Stimulated activated naive CD8-positive, alpha-beta T cell treated with anti-CD3 and anti-CD28 coated beads, Interleukin-15, Interleukin-2, amounts not matched to agents 100 U/mL and 50 U/mL, for 24 hours (primary cell): ENCODE data around the gene FAM107B.
"Not testable (repeated sequence)": the region's sequence is repeated elsewhere in the genome, so short reads cannot be mapped to it uniquely, and the experiment has no call there.

Source experiments
- ATAC-seq: fragments of 150-1000 bp; cut with Tn5 transposase; one replicate; pipeline ENCODE4 v1.10.0; 2021
- DNase-seq: peaks from one replicate; pipeline ENCODE4 v3.0.0; 2021

The FAM107B gene

DNA sequence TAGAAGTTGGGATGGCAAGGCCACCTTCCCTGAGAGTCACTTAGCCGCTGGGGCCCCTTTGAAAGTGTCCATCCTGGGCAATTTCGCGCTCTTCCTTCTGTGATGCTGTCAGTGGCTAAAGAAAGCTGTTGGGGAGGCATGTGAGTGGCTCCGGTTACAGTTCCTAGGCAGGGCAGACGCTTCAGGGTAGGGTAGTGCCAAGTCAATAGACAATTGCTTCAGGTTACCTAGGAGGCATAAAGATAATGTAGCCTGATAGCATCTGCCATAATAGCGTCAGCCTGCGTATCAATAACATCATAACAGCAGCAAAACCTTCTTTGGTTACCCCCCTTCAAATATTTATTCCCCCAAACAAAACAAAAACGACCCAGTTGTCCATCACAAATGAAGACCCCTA, at the start of gene FAM107B:
FAM107B (minus strand) TSS at position 101 of the 400 bp plus-strand sequence. CDS start 234 bp downstream, outside the sequence.
- DNase-seq (no peak), ATAC-seq (no peak)

GRCh38 chr10:14823966-14824365, 49.3 kb upstream of the FAM107B start:
- no peak for ATAC-seq
- no peak for DNase-seq

- ATAC-seq, result no peak
These were observed 48.4 kb upstream of the FAM107B start for GRCh38 chr10:14822879-14823755.

GRCh38 chr10:14821635-14822375, 47.1 kb upstream of the FAM107B start:
- ATAC-seq, result no peak
- no peak for DNase-seq

More at GRCh38 chr10:14822879-14823755, 48.4 kb upstream of the FAM107B start:
- DNase-seq, result peak; percentile 37

- DNase-seq, result no peak
- no peak for ATAC-seq
These were observed 46.1 kb upstream of the FAM107B start for GRCh38 chr10:14820775-14821154.

DNA sequence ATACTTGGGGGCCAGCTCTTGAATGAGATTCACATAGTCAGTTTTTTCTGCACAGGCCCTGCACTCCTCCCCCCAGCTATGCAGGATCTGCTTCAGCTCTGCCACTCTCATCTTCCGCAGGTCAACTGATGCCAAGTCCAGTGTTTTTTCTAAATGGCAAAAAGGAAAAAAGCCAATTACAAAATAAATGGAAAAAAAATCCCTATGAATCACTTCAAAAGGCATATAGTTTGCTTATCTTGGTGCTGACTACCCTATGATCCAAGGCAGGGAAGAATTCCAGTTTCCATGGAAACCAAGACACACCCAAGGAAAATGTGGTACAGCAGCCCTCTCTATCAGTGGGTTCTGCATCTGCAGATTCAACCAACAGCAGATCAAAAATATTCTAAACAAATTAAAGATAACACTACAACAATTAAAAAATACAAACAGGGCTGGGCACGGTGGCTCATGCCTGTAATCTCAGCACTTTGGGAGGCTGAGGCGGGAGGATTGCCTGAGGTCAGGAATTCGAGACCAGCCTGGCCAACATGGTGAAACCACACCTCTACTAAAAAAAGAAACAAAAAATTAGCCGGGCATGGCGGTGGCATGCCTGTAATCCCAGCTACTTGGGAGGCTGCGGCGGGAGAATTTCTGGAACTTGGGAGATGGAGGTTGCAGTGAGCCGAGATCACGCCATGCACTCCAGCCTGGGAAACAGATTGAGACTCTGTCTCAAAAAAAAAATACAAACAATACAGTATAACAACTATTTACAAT, 45.5 kb upstream of the FAM107B start:
- ATAC-seq (no peak), DNase-seq (no peak)

GRCh38 chr10:14816717-14817116, 42.0 kb upstream of the FAM107B start:
- not testable (repeated sequence) for DNase-seq, ATAC-seq

DNA sequence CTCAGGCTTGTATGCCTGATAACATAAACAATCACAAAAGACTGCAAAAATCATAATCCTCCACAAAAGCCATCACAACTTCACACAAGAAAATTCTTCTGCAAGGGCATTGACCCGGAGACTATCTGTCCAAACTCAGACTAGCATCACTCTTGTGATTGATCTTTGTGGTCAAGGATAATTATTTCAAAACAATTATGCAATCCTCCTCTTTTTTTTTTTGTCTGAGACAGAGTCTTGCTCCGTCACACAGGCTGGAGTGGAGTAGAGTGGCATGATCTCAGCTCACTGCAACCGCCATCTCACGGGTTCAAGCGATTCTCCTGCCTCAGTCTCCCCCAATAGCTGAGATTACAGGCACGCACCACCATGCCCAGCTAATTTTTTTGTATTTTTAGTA, 41.0 kb upstream of the FAM107B start:
- DNase-seq, result no peak
- no peak for ATAC-seq

DNA sequence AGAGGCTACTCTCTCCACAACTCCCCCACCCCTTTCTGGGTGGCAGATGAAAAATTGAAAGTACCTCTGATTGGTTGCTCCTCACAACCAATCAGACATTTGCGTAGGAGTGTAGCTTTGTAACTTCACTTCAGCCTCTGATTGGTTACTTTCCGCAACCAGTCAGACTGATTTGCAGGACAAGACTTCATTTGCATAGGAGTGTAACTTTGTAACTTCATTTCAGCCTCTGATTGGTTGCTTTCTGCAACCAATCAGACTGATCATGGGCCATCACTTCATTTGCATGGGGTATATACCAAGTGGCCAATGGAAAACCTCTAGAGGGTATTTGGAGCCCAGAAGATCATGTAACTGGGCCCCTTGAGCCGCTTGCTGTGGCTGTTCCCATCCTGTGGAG, 37.6 kb upstream of the FAM107B start:
- DNase-seq, result no peak
- no peak for ATAC-seq

- ATAC-seq (peak; percentile 40), DNase-seq (no peak)
These were observed 36.6 kb upstream of the FAM107B start for GRCh38 chr10:14810969-14811953.

GRCh38 chr10:14806318-14806717, 31.6 kb upstream of the FAM107B start:
- ATAC-seq, result no peak
- DNase-seq, result no peak

GRCh38 chr10:14803827-14804226, 29.1 kb upstream of the FAM107B start:
- DNase-seq, result no peak
- no peak for ATAC-seq

DNA sequence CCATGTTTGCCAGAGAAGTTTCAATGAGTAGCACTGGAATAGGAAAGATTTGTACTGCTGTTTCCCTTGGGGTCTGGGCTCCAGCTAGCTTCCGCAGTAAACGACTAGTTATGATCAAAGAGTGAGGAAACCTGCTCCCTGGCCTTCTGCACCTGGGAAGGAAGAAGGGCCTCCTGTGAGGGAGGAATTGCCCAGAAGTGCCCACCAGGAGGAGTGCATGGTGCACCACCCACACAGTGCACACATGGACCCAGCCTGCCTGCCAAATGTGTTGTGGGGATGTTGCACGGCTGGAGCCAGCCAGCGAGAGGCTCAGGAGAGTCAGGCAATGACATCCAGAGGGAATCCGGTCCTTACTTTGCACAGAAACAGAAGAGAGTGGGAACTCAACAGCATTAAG, 27.0 kb upstream of the FAM107B start:
- no peak for ATAC-seq
- no peak for DNase-seq

DNA sequence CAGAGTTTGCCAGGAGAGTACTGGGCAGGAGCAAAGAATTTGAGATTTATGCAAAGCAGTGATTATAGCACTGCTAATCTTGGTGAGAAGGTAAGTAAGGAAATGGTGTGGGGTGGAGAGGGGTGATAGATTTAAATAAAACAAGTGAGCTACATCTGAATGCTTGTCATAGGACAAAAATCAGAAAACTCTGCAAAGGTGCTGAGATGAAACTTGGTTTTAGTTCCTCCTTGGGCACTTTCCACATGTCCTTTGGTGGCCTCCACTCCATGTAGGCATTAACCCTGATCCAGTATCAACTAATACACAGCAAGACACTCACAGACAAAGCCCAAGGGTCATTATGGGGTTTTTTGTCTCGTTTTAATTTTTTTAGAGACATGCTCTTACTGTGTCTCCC, 25.7 kb upstream of the FAM107B start:
- ATAC-seq (no peak), DNase-seq (no peak)

DNA sequence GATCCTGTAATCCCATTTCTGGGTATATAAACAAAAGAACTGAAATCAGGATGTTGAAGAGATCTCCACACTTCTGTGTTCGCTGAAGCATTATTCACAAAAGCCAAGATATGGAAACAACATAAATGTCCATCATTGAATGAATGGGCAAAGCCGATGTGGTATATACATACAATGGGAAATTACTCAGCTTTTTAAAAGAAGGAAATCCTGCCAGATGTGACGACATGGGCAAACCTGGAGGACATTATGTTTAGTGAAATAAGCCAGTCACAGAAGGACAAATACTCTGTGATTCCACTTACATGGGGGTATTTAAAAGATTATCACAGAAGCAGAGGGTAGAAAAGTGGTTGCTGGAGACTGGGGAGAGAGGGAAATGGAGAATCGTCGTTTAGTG, 23.9 kb upstream of the FAM107B start:
- ATAC-seq (no peak), DNase-seq (no peak)

DNA sequence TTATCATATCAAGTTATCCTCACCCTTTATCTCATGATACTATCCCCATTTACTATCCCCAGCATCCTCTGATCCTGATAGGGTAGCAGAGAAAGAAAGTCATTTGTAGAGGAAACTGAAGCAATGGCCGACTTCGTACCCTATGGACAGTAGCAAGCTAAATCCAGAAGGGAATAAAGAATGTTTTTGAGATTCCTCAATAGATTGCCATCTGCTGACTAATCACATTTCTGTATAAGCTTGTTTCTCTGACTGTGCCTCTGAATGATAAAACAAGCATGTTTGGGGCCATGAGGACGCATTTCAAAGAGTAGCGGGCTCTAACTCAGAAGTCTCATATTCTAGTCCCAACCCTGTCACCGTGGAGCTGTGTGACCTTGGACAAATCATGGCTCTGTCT, 13.2 kb upstream of the FAM107B start:
- DNase-seq, result no peak
- ATAC-seq, result no peak

GRCh38 chr10:14784459-14785055, 9.9 kb upstream of the FAM107B start:
- DNase-seq, result no peak
- ATAC-seq, result no peak

DNA sequence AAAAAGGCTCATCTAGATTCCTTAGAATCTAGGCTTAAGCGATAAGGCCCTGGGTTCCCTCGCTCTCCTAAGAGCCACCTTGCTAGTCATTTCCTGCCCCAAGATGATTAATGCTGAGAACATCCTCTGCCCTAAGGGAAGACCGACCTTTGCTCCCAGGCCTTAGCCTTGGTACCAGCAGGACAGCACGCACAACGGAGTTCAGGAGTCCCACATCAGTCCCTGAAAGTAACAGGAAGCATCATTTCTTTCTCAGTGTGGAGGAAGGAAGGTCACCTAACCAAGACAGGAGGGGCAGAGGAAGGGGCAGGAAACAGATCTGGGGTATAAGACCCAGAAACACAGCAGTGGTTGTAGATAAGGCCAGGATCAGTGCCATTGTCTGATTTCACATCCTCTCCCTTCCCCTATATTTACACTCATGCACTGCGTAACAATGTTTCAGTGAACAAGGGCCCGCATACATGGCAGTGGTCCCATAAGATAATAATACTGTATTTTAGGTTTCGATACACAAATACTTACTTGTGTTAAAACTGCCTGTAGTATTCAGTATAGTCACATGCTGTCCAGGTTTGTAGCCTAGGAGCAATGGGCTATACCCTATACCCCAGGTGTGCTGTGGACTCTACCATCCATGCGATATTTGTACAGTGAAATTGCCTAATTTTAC, 8.1 kb upstream of the FAM107B start:
- ATAC-seq (peak; percentile 63), DNase-seq (peak; percentile 19)

DNA sequence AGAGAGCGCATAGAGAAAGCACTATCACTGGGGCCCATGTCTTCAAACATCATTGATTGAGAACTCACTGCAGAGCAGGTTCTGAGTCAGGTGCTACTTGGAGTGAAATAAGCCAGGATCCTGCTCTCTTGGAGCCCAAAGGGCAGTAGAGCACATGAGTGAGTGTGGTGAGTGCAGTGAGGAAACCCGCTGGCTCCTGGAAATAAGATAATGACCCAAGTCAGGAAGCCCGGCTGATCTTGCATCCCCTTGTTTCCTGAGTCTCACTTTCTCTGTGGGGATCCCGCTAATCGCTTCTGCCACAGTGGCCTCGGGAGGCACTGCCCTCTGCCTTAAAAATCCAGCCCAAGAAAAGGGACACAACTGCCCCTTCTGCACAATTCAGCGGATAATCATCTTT, 7.1 kb upstream of the FAM107B start:
- ATAC-seq, result no peak
- DNase-seq, result no peak

- DNase-seq (no peak), ATAC-seq (no peak)
These were observed 4.4 kb upstream of the FAM107B start for GRCh38 chr10:14779001-14779651.
